ENCODE data around the gene MLKL.

MLKL gene

GRCh38 chr16:74641969-74642368 is 58.7 kb downstream of the MLKL start:
- DNase-seq: no peak

GRCh38 chr16:74637742-74638453 is 62.8 kb downstream of the MLKL start:
- DNase-seq: no peak

GRCh38 chr16:74635303-74635702 is 65.4 kb downstream of the MLKL start:
- DNase-seq: no peak

- no peak for DNase-seq
Measured at GRCh38 chr16:74633686-74634085, 67.0 kb downstream of the MLKL start.

- DNase-seq: no peak
Measured at GRCh38 chr16:74627506-74628220, 73.0 kb downstream of the MLKL start.

- DNase-seq: no peak
Measured at GRCh38 chr16:74626741-74627416, 73.8 kb downstream of the MLKL start.

GRCh38 chr16:74625500-74626350 is 74.9 kb downstream of the MLKL start:
- DNase-seq: no peak

- no peak for DNase-seq
Measured at GRCh38 chr16:74623839-74624235, 76.8 kb downstream of the MLKL start.

- DNase-seq: no peak
Measured at GRCh38 chr16:74623214-74623838, 77.3 kb downstream of the MLKL start.

GRCh38 chr16:74622005-74622404 is 78.7 kb downstream of the MLKL start:
- no peak for DNase-seq

All from activated effector memory CD4-positive, alpha-beta T cell treated with anti-CD3 and anti-CD28 coated beads, Interleukin-2, amount 50 U/mL, for 16 hours (primary cell).